ENCODE results near the gene POU5F1. TPM values are rescaled to one million over a fixed set of nuclear protein-coding genes. Genes with fewer than 3 reads are reported as not detected.
"Not testable (repeated sequence)": the region's sequence is repeated elsewhere in the genome, so short reads cannot be mapped to it uniquely, and the experiment has no call there.

POU5F1 gene
- total RNA-seq, 4 donors from 2014 or later, result 0.58 to 3.4 (median 1.1) TPM; not detected in 1

DNA sequence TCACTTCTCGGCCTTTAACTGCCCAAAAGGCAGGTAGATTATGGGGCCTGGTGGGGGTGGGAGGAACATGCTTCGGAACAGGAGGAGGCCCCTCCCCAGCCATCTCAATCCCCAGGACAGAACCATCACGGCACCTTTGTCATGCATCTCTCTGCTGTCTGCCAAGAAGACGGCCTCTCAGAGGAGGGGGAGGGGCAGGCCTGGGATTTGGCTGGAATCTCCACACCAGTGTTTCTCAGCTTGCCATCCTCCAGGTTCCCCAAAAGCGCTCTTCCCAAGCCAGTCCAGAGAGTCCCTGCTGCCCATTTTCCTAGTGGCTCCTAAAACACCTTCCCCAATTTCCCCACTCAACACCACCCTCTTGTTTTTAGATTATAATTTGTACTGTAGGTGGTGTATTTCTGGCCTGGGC is 2.5 kb upstream of the POU5F1 start:
- Histone ChIP-seq H3K27me3 (peaks cover 12% of the 10 kb centered on the region), H3K27ac (no peak overlapping the region), H3K4me1 (no peaks in the 10 kb centered on the region), H3K4me3 (no peak overlapping the region), H3K9me3 (no peaks in the 10 kb centered on the region), H3K36me3 (no peaks in the 10 kb centered on the region)
- ATAC-seq, result no peak
- no peak for TF ChIP-seq EP300 (IDR thresholded peaks at IDR 0.05)
- TF ChIP-seq POLR2AphosphoS5 (IDR thresholded peaks at IDR 0.05), result no peak
- TF ChIP-seq POLR2A (IDR thresholded peaks at IDR 0.05), result no peak
- TF ChIP-seq, protein P1, sequence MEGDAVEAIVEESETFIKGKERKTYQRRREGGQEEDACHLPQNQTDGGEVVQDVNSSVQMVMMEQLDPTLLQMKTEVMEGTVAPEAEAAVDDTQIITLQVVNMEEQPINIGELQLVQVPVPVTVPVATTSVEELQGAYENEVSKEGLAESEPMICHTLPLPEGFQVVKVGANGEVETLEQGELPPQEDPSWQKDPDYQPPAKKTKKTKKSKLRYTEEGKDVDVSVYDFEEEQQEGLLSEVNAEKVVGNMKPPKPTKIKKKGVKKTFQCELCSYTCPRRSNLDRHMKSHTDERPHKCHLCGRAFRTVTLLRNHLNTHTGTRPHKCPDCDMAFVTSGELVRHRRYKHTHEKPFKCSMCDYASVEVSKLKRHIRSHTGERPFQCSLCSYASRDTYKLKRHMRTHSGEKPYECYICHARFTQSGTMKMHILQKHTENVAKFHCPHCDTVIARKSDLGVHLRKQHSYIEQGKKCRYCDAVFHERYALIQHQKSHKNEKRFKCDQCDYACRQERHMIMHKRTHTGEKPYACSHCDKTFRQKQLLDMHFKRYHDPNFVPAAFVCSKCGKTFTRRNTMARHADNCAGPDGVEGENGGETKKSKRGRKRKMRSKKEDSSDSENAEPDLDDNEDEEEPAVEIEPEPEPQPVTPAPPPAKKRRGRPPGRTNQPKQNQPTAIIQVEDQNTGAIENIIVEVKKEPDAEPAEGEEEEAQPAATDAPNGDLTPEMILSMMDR (IDR thresholded peaks at IDR 0.05), result no peak
- WGBS, 2 donors (ENCODE audit: low coverage in 1 of 2), result 69 to 100% methylated on average over 2 of the region's 5 CpGs

GRCh38 chr6:31171931-31172905 is 1.7 kb upstream of the POU5F1 start:
- 83% methylated on average over 1 of the region's 16 CpGs; no CpG with 5 or more reads in 1 of the 2 donors for WGBS, 2 donors (ENCODE audit: low coverage in 1 of 2)
- H3K9me3 ChIP-seq, result no peaks in the 10 kb centered on the region
- no peaks in the 10 kb centered on the region for H3K4me1 ChIP-seq
- no peak for TF ChIP-seq POLR2AphosphoS5 (IDR thresholded peaks at IDR 0.05)
- TF ChIP-seq POLR2A (IDR thresholded peaks at IDR 0.05), result no peak
- TF ChIP-seq, protein P1 (IDR thresholded peaks at IDR 0.05), result no peak
- TF ChIP-seq EP300 (IDR thresholded peaks at IDR 0.05), result no peak
- no peak for ATAC-seq
- H3K27ac ChIP-seq, result no peak overlapping the region
- no peaks in the 10 kb centered on the region for H3K36me3 ChIP-seq
- H3K27me3 ChIP-seq, result peaks cover 12% of the 10 kb centered on the region
- no peak overlapping the region for H3K4me3 ChIP-seq

DNA sequence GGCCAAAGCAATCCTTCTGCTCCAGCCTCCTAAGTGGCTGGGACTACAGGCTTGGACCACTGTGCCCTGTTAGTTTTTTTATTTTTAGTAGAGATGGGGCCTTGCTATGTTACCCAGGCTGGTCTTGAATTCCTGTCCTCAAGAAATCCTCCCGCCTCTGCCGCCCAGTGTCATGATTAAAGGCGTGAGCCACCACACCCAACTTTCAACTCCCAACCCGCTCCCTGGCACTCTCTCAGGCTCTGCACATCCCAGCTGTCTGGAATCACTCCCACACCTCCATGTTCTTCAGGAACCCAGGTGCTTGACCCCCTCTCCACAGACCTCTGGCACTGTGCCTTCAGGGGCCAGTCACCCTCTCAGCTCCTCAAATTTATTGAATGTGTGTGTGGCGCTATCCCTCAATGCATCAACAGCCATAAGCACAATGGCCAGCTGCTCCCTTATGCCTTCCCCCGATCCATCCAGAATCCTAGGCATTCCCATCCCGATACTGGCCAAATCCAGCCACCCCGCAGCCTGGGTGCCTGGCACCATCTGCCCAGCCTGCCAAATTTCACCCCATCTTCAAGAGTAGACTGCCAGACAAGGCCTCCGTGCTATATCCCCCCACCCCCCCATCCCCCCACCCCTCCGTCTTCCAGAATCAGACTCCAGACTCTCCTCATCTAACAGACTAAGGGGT is 647 bp upstream of the POU5F1 start:
- no peak for TF ChIP-seq POLR2AphosphoS5 (IDR thresholded peaks at IDR 0.05)
- TF ChIP-seq EP300 (IDR thresholded peaks at IDR 0.05), result no peak
- TF ChIP-seq, protein P1 (IDR thresholded peaks at IDR 0.05), result no peak
- ATAC-seq, result no peak
- 80 to 87% methylated on average over 3 to 9 of the region's 10 CpGs for WGBS, 2 donors (ENCODE audit: low coverage in 1 of 2)
- Histone ChIP-seq H3K4me3 (no peak overlapping the region), H3K36me3 (no peaks in the 10 kb centered on the region), H3K27ac (no peak overlapping the region), H3K9me3 (no peaks in the 10 kb centered on the region), H3K4me1 (no peaks in the 10 kb centered on the region), H3K27me3 (peaks cover 12% of the 10 kb centered on the region)

DNA sequence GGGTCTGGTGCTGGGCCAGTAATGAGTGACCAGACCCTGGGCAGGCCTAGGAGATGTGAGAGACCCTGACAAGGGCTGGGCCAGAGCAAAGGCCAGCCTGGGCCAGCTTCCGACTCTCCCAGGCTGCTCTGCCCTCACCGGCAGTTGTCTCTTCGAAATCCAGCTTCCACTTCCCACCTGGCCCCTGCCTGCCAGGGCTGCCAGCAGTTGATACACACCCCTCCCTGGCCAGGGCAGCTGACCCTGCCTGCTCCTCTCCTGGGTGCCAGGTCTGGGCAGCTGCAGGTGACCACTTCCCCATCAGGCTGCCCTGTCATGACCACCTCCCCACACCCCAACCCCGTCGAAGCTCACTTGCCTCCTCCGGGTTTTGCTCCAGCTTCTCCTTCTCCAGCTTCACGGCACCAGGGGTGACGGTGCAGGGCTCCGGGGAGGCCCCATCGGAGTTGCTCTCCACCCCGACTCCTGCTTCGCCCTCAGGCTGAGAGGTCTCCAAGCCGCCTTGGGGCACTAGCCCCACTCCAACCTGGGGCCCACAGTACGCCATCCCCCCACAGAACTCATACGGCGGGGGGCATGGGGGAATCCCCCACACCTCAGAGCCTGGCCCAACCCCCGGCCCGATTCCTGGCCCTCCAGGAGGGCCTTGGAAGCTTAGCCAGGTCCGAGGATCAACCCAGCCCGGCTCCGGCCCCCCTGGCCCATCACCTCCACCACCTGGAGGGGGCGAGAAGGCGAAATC is 453 bp downstream of the POU5F1 start:
- H3K4me1 ChIP-seq, H3K4me3 ChIP-seq, ATAC-seq, H3K9me3 ChIP-seq, H3K27ac ChIP-seq, H3K36me3 ChIP-seq: not testable (repeated sequence)
- 50% methylated on average over 3 of the region's 23 CpGs; no CpG with 5 or more reads in 1 of the 2 donors for WGBS, 2 donors (ENCODE audit: low coverage in 1 of 2)
- H3K27me3 ChIP-seq, result peaks cover 12% of the 10 kb centered on the region

Measured in gastroesophageal sphincter (tissue), 4 donors.